NCI-H82 (cell line): ENCODE results near the gene SOCS3.

Experiments
- DNase-seq: peaks from one replicate; lab custom pipeline; 2025; lab: John Stamatoyannopoulos, UW

SOCS3 gene

DNA sequence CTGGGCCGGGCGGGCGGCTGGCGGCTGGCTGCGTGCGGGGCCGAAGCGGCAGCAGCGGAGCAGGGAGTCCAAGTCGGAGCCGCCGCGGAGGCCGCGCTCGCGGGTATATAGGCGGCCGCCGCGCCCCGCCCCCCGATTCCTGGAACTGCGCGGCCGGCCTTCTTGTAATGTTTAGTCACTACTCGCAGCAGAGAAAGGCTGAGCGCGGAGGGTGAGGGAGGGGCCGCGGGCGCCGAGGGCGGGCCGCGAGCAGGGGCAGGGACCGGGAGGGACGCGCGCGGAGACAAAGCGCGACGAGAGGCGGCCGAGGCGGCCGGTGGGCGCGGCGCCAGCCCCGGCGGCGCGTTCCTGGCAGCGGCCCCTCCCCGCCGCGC is at the start of gene SOCS3:
Gene SOCS3 (minus strand): TSS at position 81 of the 374 bp plus-strand sequence. CDS start 982 bp downstream, outside the sequence.
- DNase-seq, result peak; percentile 80

GRCh38 chr17:78409191-78409928 is 49.5 kb upstream of the SOCS3 start:
- peak; percentile 67 for DNase-seq

DNA sequence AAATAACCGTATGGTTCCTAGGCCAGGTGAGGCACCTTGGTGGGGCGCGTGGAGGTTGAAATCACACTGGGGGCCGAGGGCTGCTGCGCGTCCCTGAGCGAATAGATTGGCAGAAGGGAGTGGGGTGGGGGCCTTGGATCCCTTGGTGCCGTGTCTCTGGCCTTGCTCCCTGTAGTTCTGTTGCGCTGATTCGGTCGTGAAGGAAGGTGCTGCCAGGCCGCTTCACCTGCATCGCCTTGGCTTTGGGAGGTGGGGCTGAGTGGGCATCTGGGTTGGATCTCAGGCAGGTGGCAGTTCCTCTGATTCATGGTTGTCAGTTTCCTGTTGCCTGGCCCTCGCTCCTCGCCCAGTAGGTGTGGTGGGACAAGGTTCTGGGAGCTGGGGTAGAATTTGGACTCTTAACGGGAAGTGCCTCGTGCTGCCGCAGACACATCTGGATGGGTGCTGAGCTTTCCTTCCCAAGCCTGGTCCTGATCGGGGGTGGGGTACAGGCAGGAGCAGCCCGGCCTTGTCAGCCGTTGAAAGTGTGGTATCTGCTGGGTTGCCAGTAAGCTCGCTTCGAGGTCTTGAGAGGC is 48.7 kb upstream of the SOCS3 start:
- DNase-seq, result no peak

GRCh38 chr17:78407387-78408000 is 47.6 kb upstream of the SOCS3 start:
- DNase-seq, result no peak

DNA sequence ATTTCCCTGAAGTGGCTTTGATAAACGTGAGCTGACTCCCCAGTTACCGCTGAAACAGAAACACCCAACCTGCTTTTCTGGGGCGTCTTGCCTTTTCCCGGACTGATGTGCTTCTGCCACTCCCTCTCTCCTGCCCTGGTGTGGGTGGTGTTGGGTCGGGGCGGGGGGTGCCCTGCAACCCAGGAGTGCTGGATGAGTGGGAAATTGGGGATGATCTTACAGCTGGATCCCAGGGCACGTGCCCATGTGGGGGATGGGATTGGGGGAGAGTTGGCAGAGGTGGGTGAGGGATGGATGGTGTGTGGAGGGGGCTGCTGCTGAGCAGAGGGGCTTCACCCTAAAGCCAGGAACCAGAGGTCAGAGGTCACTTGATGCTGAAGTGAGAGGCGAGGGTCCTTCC is 47.0 kb upstream of the SOCS3 start:
- no peak for DNase-seq

GRCh38 chr17:78406396-78406795 is 46.5 kb upstream of the SOCS3 start:
- no peak for DNase-seq

- DNase-seq, result no peak
Observed at GRCh38 chr17:78403822-78404221, 43.9 kb upstream of the SOCS3 start.

GRCh38 chr17:78401891-78402290 is 42.0 kb upstream of the SOCS3 start:
- DNase-seq, result no peak

DNA sequence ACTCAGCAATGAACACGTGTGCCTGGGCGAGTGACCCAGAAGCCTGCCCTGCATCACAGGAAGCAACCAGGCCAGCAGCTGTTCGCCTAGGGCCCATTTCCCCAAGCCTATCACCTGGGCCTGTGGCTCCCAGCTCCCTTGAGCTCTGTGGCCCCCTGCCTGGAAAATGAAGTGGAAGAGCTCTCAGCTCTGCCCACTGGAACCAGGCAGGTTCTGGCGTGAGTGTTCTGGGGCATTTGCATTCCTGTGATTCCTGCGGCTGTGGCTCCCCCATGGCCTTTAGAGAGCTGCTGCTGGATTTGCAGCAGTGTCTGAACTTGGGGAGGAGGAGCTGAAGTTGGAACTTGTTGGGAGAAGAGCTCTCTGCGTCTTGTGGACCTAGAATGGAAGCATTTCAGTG is 41.4 kb upstream of the SOCS3 start:
- no peak for DNase-seq

DNA sequence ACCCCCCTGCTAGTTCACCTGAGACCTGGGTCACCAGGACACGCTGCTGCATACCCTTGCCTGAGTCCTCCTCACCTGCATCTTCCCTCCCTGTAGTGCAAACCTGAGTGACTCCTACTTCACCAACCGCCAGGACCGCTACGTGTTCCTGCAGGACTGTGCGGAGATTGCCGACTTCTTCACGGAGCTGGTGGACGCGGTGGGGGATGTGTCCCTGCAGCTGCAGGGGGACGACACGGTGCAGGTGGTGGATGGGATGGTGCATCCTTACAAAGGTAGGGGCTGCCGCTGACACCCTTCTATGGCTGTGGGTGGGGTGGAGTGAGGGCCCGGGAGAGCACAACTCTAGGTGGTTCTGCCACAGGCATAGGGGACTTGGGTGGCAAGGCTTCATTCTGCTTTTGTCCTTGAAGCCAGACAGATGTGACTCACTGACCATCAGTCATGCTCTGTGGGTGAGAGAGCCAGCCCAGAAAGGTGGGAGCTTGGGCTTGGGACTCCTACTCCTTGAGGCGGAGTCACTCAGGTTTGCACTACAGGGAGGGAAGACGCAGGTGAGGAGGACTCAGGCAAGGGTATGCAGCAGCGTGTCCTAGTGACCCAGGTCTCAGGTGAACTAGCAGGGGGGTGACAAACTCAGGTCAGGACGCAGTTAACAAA is 40.8 kb upstream of the SOCS3 start:
- no peak for DNase-seq

DNA sequence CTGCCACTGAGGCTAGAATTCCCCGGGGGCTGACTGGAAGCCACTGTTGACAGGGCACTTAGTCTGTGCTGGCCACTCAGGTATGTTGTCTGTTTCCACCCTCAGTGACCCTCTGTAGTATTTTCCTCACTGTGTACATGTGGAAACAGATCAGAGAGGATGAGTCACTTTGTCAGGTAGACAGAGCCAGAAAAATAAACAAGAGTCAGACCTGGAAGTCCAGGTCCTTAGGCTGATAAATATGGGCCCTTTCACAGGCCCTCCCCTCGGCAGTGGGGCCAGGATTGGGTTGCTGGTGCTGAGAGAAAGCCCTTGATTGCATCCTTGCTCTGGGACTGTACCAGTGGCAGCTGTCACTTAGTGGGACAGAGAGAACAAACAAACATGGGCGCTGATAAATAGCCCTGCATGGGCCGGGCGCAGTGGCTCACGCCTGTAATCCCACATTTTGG is 39.8 kb upstream of the SOCS3 start:
- DNase-seq, result no peak

DNA sequence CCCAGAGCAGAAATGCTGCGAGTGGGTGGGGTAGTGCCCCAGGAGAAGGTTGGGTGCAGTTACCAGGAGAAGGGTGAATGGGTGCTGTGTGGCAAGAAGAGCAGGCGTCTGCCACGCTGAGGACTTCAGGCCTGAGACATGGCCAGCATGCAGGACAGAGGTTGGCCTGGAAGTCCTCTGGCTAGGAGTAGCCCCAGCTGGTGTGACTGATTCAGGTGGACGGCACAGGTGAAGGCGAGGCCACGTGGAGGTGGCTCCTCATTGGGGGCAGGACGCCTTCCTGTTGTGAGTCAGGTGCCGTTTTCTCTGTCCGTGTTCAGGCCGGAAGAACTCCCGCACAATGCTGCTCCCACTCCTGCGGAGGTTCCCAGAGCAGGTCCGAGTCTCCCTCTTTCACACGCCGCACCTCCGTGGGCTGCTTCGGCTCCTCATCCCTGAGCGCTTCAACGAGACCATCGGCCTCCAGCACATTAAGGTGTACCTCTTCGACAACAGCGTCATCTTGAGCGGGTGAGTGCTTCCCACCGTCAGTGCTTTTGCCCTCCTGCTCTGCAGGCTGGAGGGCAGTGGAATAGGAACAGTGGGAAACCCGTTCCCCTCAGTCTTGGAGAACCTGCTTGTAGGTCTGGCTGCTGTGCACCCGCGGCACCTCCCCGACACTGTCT is 39.3 kb upstream of the SOCS3 start:
- no peak for DNase-seq

GRCh38 chr17:78398390-78398789 is 38.5 kb upstream of the SOCS3 start:
- no peak for DNase-seq

- DNase-seq, result no peak
Observed at GRCh38 chr17:78397681-78398101, 37.8 kb upstream of the SOCS3 start.

- DNase-seq, result no peak
Observed at GRCh38 chr17:78396441-78397337, 36.8 kb upstream of the SOCS3 start.

GRCh38 chr17:78395155-78395554 is 35.3 kb upstream of the SOCS3 start:
- DNase-seq, result no peak

DNA sequence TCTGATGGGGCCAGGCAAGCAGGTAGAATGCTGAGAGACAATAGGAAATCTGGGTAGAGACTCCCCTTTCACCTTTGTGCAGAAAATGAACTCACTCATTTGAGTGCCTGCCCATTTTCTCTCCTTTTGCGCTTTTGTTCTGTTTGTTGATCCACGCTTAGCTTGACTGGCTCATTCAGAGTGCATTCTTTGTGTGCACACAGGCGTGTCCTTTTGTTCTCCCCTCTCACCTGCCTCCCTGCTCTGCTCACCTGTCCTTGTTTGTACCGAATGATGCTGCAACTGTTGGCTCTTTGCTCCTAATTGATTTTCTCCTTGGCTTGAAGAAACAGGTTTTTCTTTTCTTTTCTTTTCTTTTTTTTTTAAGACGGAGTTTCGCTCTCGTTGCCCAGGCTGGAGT is 34.3 kb upstream of the SOCS3 start:
- no peak for DNase-seq

GRCh38 chr17:78393575-78393974 is 33.7 kb upstream of the SOCS3 start:
- no peak for DNase-seq

DNA sequence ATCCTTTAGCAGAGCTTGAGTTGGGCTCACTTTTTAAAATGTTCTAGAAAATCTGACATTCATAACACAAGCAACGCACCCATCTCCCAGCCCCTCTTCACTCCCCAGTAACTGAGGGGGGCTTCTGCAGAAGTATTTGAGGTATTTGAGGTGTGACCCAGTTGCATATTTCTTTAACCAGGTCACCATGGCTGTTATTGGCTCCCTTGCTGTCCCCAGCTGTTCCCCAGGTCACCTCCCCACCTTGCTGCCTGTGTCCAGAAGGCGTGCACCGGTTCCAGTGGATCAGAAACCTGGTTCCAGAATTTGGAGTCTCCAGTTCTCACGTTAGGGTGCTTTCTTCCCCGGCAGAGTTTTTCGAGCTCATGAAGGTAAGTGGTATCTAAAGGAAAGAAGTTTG is 32.4 kb upstream of the SOCS3 start:
- no peak for DNase-seq

- no peak for DNase-seq
Observed at GRCh38 chr17:78391843-78392242, 32.0 kb upstream of the SOCS3 start.

DNA sequence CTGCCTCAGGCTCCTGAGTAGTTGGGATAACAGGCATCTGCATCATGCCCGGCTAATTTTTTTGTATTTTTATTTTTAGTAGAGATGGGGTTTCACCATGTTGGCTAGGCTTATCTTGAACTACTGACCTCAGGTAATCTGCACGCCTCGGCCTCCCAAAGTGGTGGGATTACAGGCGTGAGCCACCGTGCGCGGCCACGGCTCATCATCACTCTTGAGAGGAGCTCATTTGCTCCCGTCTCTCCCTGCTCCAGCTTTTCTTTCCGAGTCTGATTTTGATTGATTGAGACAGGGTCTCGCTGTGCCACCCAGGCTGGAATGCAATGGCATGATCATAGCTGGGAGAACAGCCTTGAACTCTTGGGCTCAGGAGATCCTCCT is 31.2 kb upstream of the SOCS3 start:
- DNase-seq, result no peak
